ENCODE measurements around the gene LMNA.
A peak's percentile ranks its signal among the peaks of the same experiment; 100 is the strongest.

LMNA gene

GRCh38 chr1:156097499-156098178 is 16.9 kb upstream of the LMNA start:
- no peaks in the 10 kb centered on the region for H3K9me3 ChIP-seq (ENCODE audit: insufficient read depth, low read depth, low read length)
- H3K9ac ChIP-seq (ENCODE audit: low read depth, low read length), result no peak overlapping the region
- H3K4me3 ChIP-seq (ENCODE audit: low read length), result no peak overlapping the region
- no peaks in the 10 kb centered on the region for H3K27me3 ChIP-seq (ENCODE audit: insufficient read depth, low read length)
- 98% methylated on average over 9 of the region's 9 CpGs for WGBS
- peaks cover 11% of the 10 kb centered on the region for H3K4me1 ChIP-seq (ENCODE audit: insufficient read depth, low read length)
- H3K27ac ChIP-seq (ENCODE audit: low read depth, low read length), result no peak overlapping the region
- peaks cover 9% of the 10 kb centered on the region for H3K36me3 ChIP-seq (ENCODE audit: insufficient read depth, low read length)

DNA sequence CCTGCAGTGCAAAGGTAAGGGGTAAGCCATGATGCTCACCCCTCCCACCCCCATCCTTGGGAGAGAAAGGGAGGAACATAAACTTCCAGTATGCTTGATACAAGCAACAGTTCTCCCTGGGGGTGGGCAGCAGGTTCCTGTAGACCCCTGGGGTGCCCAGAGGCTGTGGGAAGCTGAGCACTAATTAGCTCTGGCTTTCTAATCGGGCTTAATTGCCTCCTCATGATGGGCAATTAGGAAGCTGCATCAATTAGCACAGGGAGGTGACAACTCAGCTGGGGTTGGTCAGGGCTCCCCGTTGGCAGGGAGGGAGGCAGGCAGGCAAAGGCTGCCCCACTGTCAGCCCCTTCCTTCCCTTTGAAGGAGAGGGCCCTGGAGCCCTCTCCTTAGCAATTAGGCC is 15.7 kb upstream of the LMNA start:
- Histone ChIP-seq H3K9ac (ENCODE audit: low read depth, low read length) (no peak overlapping the region), H3K4me3 (ENCODE audit: low read length) (no peak overlapping the region), H3K27me3 (ENCODE audit: insufficient read depth, low read length) (no peaks in the 10 kb centered on the region), H3K27ac (ENCODE audit: low read depth, low read length) (no peak overlapping the region), H3K9me3 (ENCODE audit: insufficient read depth, low read depth, low read length) (no peaks in the 10 kb centered on the region), H3K36me3 (ENCODE audit: insufficient read depth, low read length) (peaks cover 3% of the 10 kb centered on the region), H3K4me1 (ENCODE audit: insufficient read depth, low read length) (peaks cover 21% of the 10 kb centered on the region)
- WGBS, result 72% methylated on average over 2 of the region's 2 CpGs

GRCh38 chr1:156099282-156099681 is 15.2 kb upstream of the LMNA start:
- no peak overlapping the region for H3K9ac ChIP-seq (ENCODE audit: low read depth, low read length)
- no peak overlapping the region for H3K27ac ChIP-seq (ENCODE audit: low read depth, low read length)
- no peaks in the 10 kb centered on the region for H3K9me3 ChIP-seq (ENCODE audit: insufficient read depth, low read depth, low read length)
- H3K27me3 ChIP-seq (ENCODE audit: insufficient read depth, low read length), result no peaks in the 10 kb centered on the region
- H3K36me3 ChIP-seq (ENCODE audit: insufficient read depth, low read length), result no peaks in the 10 kb centered on the region
- WGBS, result 97% methylated on average over 3 of the region's 3 CpGs
- peaks cover 26% of the 10 kb centered on the region for H3K4me1 ChIP-seq (ENCODE audit: insufficient read depth, low read length)
- no peak overlapping the region for H3K4me3 ChIP-seq (ENCODE audit: low read length)

DNA sequence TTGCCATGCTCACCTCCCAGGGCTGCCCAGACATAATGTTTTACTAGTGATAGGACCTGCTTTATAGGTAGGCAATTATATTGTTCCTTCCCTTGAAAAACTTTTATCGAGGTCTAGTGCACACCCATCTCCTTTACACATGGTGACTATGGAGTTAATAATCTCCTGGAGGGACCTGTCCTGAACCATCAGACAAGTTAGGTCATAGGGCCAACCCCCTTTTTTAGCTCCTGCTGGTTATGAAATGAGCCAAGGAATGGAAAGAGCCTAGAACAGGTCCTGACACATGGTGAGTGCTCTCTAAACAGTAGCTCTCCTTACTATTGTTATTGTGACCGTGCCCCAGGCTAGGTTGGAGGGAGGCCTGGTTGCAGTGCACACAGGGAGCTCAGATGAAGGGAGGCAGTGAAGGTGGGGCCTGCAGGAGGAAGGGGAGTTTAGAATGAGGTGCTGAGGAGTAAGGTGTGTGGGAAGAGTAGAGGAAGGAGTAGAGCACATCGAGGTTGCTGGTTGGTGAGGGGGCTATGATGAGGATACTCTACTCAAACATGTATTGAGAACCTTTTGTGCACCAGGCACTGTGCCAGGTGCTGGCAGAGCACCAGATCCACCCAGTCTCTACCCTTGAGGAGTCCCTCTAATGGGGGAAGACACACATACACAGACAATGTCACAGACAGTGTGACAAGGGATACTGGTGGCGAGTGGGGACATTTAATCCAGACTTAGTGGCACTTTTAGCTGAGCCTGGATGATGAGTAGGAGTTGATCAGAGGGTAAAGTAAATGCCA is 14.1 kb upstream of the LMNA start:
- Histone ChIP-seq H3K36me3 (ENCODE audit: insufficient read depth, low read length) (no peaks in the 10 kb centered on the region), H3K27me3 (ENCODE audit: insufficient read depth, low read length) (no peaks in the 10 kb centered on the region), H3K4me3 (ENCODE audit: low read length) (no peak overlapping the region), H3K9ac (ENCODE audit: low read depth, low read length) (no peak overlapping the region), H3K9me3 (ENCODE audit: insufficient read depth, low read depth, low read length) (no peaks in the 10 kb centered on the region), H3K27ac (ENCODE audit: low read depth, low read length) (no peak overlapping the region), H3K4me1 (ENCODE audit: insufficient read depth, low read length) (peaks cover 37% of the 10 kb centered on the region)
- WGBS, result 88% methylated on average over 4 of the region's 4 CpGs

GRCh38 chr1:156101880-156102279 is 12.6 kb upstream of the LMNA start:
- Histone ChIP-seq H3K27ac (ENCODE audit: low read depth, low read length) (no peak overlapping the region), H3K4me3 (ENCODE audit: low read length) (no peak overlapping the region), H3K4me1 (ENCODE audit: insufficient read depth, low read length) (peaks cover 36% of the 10 kb centered on the region), H3K9me3 (ENCODE audit: insufficient read depth, low read depth, low read length) (no peaks in the 10 kb centered on the region), H3K9ac (ENCODE audit: low read depth, low read length) (no peak overlapping the region), H3K36me3 (ENCODE audit: insufficient read depth, low read length) (no peaks in the 10 kb centered on the region), H3K27me3 (ENCODE audit: insufficient read depth, low read length) (no peaks in the 10 kb centered on the region)
- WGBS, result 94% methylated on average over 6 of the region's 6 CpGs

DNA sequence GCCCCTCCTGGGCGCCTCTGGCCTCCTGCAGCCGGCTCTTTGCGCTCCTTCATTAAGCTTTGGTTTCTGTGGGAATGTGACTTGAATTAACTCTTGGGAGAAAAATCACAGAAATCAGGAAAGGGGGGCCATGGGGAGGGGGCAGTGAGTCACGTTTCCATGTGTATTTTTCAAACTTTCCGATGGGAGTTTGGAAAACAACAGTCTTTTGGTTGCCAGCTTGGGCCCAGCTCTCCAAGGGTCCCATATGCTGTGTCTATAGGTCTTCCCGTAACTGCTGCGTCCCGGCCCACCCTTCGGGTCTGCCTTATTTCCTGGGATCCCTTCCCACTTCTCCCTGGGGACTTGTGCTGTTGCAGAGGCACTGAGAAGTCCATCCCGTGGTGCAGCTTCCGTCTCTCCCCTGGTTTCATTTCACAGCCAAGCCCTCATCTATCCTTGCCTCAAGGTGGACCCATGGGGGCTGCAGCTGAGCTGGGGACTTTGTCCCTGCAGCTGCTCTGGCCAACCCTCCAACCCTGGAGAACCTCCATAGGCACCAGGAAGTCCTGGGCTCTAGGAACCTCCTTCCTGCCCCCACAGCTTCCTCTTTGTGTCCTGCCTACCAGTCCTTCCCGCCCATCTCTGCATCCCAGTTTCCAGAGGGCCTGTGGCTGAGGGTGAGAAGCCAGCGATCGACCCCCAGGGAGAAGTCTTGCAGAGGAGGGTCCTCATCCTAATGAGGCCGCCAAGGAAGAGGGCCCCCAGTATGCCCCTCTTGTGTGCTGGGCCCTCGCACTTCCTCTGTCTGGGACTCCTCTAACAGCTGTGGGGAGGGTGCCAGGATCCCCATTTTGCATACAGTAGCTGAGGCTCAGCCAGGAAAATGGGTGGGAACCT is 11.6 kb upstream of the LMNA start:
- H3K27me3 ChIP-seq (ENCODE audit: insufficient read depth, low read length), result no peaks in the 10 kb centered on the region
- WGBS, result 90% methylated on average over 16 of the region's 16 CpGs
- H3K4me1 ChIP-seq (ENCODE audit: insufficient read depth, low read length), result peaks cover 40% of the 10 kb centered on the region
- H3K9me3 ChIP-seq (ENCODE audit: insufficient read depth, low read depth, low read length), result no peaks in the 10 kb centered on the region
- H3K9ac ChIP-seq (ENCODE audit: low read depth, low read length), result no peak overlapping the region
- no peaks in the 10 kb centered on the region for H3K36me3 ChIP-seq (ENCODE audit: insufficient read depth, low read length)
- H3K4me3 ChIP-seq (ENCODE audit: low read length), result no peak overlapping the region
- H3K27ac ChIP-seq (ENCODE audit: low read depth, low read length), result no peak overlapping the region

DNA sequence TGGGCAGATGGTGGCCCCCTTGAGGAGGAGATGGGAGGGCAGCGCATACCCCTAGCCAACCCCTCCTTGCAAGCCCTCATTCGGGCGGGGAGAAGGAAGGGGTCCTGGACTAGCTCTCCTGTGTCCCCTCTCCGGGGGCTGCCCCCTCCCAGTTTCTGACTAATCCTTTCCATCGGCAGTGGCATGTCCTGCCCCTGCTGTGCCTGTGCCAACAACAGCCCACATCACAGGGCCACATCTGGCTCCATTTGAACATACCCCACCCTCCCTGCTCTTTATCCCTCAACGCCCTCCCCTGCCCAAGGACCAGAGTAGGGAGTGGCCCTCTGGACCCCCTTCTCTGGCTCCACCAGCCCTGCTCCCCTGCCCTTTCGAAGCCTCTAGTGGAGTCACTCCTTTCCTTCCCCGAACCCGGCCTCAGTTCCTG is 11.0 kb upstream of the LMNA start:
- Histone ChIP-seq H3K4me3 (ENCODE audit: low read length) (no peak overlapping the region), H3K36me3 (ENCODE audit: insufficient read depth, low read length) (no peaks in the 10 kb centered on the region), H3K27ac (ENCODE audit: low read depth, low read length) (peak overlapping the region; percentile 50), H3K27me3 (ENCODE audit: insufficient read depth, low read length) (no peaks in the 10 kb centered on the region), H3K9me3 (ENCODE audit: insufficient read depth, low read depth, low read length) (no peaks in the 10 kb centered on the region), H3K9ac (ENCODE audit: low read depth, low read length) (no peak overlapping the region), H3K4me1 (ENCODE audit: insufficient read depth, low read length) (peaks cover 40% of the 10 kb centered on the region)
- whole genome bisulfite sequencing, result 71% methylated on average over 8 of the region's 9 CpGs

GRCh38 chr1:156104065-156104810 is 10.3 kb upstream of the LMNA start:
- Histone ChIP-seq H3K36me3 (ENCODE audit: insufficient read depth, low read length) (no peaks in the 10 kb centered on the region), H3K27ac (ENCODE audit: low read depth, low read length) (peak overlapping the region; percentile 98), H3K27me3 (ENCODE audit: insufficient read depth, low read length) (no peaks in the 10 kb centered on the region), H3K9ac (ENCODE audit: low read depth, low read length) (peak overlapping the region; percentile 61), H3K9me3 (ENCODE audit: insufficient read depth, low read depth, low read length) (no peaks in the 10 kb centered on the region), H3K4me1 (ENCODE audit: insufficient read depth, low read length) (peaks cover 40% of the 10 kb centered on the region), H3K4me3 (ENCODE audit: low read length) (no peak overlapping the region)
- WGBS, result 76% methylated on average over 15 of the region's 15 CpGs

- no peaks in the 10 kb centered on the region for H3K36me3 ChIP-seq (ENCODE audit: insufficient read depth, low read length)
- H3K27me3 ChIP-seq (ENCODE audit: insufficient read depth, low read length), result no peaks in the 10 kb centered on the region
- H3K9me3 ChIP-seq (ENCODE audit: insufficient read depth, low read depth, low read length), result no peaks in the 10 kb centered on the region
- peaks cover 40% of the 10 kb centered on the region for H3K4me1 ChIP-seq (ENCODE audit: insufficient read depth, low read length)
- H3K4me3 ChIP-seq (ENCODE audit: low read length), result peak overlapping the region; percentile 67
- 40% methylated on average over 11 of the region's 11 CpGs for WGBS
- H3K9ac ChIP-seq (ENCODE audit: low read depth, low read length), result peak overlapping the region; percentile 90; the same call in 1 of the 2 replicates
- peak overlapping the region; percentile 98 for H3K27ac ChIP-seq (ENCODE audit: low read depth, low read length)
Measured at GRCh38 chr1:156104861-156105832, 9.4 kb upstream of the LMNA start.
